Endometrial microvascular endothelial cells (primary cell): ENCODE results near the gene DICER1. TPM values are rescaled to one million over a fixed set of nuclear protein-coding genes. Genes with fewer than 3 reads are reported as not detected.
"Not testable (repeated sequence)": the region's sequence is repeated elsewhere in the genome, so short reads cannot be mapped to it uniquely, and the experiment has no call there.

Experiments
- in situ Hi-C: cut with HindIII; loops from 2 replicates; pipeline ENCODE4 v1.10.0; 2017; ENCODE audit warnings: low sequenced_read_pairs, low pct_unique_long_range_greater_than_20kb; ENCODE audit errors: inconsistent ontology term
- total RNA-seq: library from RNA; depleted of rRNA; stranded (reverse); fragments of >200 nt; gene quantifications from one replicate; pipeline ENCODE4 v1.2.3, GENCODE V29; 2015; ENCODE audit errors: inconsistent ontology term

DICER1 gene
- total RNA-seq, 1 donor from 2014 or later: 27.5 TPM

- in situ Hi-C loops: no loop called here
Measured at GRCh38 chr14:95189367-95190132, 32.2 kb upstream of the DICER1 start.

- in situ Hi-C loops: no loop called here
Measured at GRCh38 chr14:95188380-95188779, 31.1 kb upstream of the DICER1 start.

GRCh38 chr14:95185767-95186392, 28.6 kb upstream of the DICER1 start:
- in situ Hi-C loops: no loop called here

- in situ Hi-C loops: no loop called here
Measured at GRCh38 chr14:95185033-95185766, 27.9 kb upstream of the DICER1 start.

GRCh38 chr14:95184413-95184790, 27.1 kb upstream of the DICER1 start:
- in situ Hi-C loops: no loop called here

GRCh38 chr14:95183532-95184412, 26.4 kb upstream of the DICER1 start:
- in situ Hi-C loops: no loop called here

GRCh38 chr14:95183082-95183481, 25.8 kb upstream of the DICER1 start:
- in situ Hi-C loops: no loop called here

- in situ Hi-C loops: no loop called here
Measured at GRCh38 chr14:95182379-95182778, 25.1 kb upstream of the DICER1 start.

- in situ Hi-C loops: no loop called here
Measured at GRCh38 chr14:95180966-95181741, 23.8 kb upstream of the DICER1 start.

- in situ Hi-C loops: not testable (repeated sequence)
Measured at GRCh38 chr14:95175670-95176069, 18.3 kb upstream of the DICER1 start.

- in situ Hi-C loops: no loop called here
Measured at GRCh38 chr14:95174184-95174792, 17.0 kb upstream of the DICER1 start.

- in situ Hi-C loops: no loop called here
Measured at GRCh38 chr14:95173518-95173917, 16.2 kb upstream of the DICER1 start.

- in situ Hi-C loops: no loop called here
Measured at GRCh38 chr14:95167177-95167576, 9.8 kb upstream of the DICER1 start.

GRCh38 chr14:95165517-95165916, 8.2 kb upstream of the DICER1 start:
- in situ Hi-C loops: no loop called here

GRCh38 chr14:95164506-95164905, 7.2 kb upstream of the DICER1 start:
- in situ Hi-C loops: no loop called here

GRCh38 chr14:95163666-95164065, 6.3 kb upstream of the DICER1 start:
- in situ Hi-C loops: no loop called here

- in situ Hi-C loops: no loop called here
Measured at GRCh38 chr14:95163132-95163531, 5.8 kb upstream of the DICER1 start.

GRCh38 chr14:95162641-95163040, 5.3 kb upstream of the DICER1 start:
- in situ Hi-C loops: no loop called here
